GM12872 (cell line): ENCODE measurements around the gene MLPH.

Source experiments
- CTCF ChIP-seq: IDR thresholded peaks from 3 replicates; pipeline ENCODE4 v1.5.1; 2011; ENCODE audit warnings: low read depth, mild to moderate bottlenecking, low read length, moderate library complexity; ENCODE audit not compliant: insufficient read depth

Gene MLPH

DNA sequence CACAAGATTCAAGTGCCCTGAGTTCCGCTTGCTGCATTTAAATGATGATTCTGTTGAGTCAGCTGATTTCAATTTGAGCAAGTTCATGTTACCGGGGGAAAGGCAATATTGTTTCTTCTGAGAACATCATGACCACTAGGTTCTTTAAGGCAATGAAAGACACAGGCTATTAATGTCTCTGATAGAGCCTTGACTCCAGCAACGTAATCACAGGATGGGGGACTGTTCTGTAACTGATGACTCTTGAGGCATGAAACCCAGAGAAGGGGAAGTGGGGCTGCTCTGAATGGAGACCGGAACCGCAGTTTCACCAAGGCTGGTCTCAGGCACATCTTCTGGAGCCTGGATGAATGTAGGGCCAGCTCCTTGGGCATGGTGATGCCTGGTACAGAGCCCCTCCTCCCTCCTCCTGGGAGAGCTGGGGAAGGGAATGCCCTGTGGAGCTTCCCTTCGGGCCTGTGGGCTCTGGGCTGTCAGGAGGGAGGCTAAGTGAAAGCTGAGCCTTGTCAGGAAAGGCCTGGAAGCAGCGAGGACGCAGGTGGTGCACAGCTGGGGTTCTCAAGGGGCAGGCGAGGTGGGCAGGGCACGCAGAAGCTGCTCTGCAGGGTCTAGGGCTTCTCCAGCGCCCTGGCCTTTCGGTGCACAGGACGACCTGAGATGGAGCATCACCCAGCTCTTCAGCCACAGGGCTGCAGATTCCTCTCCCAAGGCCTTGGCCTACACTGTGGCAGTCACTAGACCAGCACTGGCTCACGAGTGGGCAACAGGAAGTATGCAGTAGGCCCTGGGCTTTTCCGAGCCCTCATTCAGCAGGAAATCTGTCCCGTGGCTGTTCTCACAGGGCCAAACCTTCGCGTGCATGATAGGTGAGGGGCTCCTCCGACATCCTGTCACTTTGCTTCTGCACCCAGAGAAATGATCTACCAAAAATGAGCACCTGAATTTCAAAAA, 42.7 kb downstream of the MLPH start:
- TF ChIP-seq CTCF = no peak

DNA sequence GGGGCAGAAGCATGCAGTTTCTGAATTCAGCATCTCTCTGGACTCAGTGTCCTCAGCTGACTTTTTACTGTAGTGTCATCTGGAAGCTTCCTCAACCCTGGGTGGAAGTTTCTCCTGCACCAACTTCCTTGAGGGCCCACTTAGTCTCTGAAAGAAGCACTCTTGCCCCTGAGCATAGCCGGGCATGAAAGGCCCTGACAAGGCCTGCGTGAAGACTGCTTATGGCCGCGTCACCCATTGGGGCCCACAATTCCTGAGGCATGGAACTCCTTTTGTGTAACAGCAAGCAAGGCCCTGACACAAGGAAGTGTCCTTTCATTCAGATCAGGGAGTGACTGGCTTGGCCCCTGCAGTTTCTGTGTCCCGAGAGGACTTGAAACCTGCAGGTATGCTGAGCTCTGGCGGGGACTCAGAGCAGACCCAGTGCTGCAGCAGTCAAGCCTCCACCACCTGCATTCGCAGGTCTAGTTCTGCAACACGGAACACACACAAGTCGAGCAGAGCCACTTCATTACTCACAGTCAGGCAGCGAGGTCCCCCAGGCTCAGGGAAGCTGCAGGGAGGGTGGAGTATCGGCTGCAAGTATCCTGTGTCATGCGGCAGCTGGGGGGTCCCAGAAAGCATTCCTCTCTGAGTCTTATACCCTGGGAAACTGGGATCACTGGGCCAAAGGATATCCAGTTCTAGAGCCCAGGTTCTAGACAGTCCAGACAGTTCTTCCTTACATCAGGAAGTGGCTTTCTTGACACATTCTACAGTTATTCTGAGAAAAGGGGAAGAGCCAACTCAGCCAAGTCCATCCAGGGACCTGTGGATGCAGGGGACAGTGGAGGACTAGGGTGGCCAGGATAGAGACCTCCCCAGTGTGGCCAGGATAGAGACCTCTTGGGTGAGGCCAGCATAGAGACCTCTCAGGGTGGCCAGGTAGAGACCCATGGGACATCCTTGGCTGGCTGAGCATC, 43.7 kb downstream of the MLPH start:
- TF ChIP-seq CTCF = no peak

- no peak for TF ChIP-seq CTCF
Observed at GRCh38 chr2:237532160-237532559, 45.1 kb downstream of the MLPH start.

DNA sequence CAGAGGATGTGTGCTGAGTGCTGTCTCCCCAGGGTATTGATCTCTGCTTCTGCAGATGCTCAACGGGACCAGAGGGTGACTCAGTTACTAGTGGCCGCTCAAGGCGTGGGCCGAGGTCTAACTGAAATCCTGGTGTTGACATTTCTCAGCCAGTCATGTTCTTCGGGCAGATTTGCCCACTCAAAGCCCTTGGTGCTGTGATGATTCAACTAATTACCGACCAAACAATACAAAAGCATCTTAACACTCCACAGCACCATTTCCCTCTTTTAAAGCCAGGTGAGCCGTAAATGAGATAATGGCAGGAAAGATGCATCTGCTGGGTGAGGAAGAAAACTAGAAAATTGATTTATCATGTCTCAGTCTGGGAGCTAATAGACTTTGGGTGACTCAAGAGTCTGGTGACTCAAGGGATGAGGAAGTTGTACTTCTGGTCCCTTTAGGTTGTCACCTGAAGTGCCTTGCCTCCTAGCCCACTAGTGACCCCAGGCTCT, 46.7 kb downstream of the MLPH start:
- no peak for TF ChIP-seq CTCF

DNA sequence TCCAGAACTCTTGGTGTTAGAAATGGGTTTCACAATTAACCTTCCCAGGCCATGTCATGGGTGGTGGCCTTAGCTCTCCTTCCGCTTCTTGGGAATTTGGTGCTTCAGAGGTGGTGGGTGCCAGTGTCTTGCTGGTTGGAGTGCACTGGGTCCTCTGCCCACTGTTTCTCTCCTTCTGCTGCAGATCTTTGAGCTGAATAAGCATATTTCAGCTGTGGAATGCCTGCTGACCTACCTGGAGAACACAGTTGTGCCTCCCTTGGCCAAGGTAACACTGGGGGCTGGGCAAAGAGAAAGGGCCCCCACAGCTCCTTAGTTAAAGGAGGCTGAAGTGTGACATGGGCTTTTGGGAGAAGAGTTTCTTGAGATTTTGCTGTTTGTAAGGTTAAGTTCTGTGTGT, 47.3 kb downstream of the MLPH start:
- no peak for TF ChIP-seq CTCF

- TF ChIP-seq CTCF = no peak
Observed at GRCh38 chr2:237535385-237536082, 48.5 kb downstream of the MLPH start.
